Measurements from ENCODE around the gene DNAAF8. TPM values are rescaled to one million over a fixed set of nuclear protein-coding genes. Genes with fewer than 3 reads are reported as not detected.
"Not testable (repeated sequence)": the region's sequence is repeated elsewhere in the genome, so short reads cannot be mapped to it uniquely, and the experiment has no call there.

DNAAF8 gene
- total RNA-seq, 1 donor from 2014 or later = 0.31 TPM

DNA sequence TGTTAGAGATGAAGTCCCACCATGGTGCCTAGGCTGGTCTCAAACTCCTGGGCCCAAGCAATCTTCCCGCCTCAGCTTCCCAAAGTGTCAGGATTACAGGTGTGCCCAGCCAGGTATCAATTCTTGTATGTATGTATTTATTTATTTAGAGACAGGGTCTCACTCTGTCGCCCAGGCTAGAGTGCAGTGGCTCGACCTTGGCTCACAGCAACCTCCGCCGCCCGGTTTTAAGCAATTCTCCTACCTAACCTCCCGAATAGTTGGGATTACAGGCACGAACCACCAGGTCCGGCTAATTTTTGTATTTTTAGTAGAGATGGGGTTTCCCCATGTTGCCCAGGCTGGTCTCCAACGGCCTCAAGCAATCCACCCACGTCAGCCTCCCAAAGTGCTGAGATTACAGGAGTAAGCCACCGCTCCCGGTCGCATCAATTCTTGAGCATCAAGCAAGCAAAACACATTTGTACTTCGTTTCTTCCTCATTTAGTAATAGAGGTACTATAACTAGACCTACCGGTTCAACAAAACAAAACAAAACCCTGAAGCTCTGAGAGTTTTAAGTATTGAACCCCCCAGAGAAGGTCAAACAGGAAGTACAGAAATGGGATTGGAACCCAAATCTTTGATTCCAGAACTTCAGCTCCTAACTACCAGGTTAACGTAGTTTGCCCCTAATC lies 33.7 kb downstream of the DNAAF8 start:
- peak; percentile 9 for ATAC-seq
- intact Hi-C loops (cut with DNase I) = no loop called here
- DNase-seq (ENCODE audit: low spot score) = no peak

DNA sequence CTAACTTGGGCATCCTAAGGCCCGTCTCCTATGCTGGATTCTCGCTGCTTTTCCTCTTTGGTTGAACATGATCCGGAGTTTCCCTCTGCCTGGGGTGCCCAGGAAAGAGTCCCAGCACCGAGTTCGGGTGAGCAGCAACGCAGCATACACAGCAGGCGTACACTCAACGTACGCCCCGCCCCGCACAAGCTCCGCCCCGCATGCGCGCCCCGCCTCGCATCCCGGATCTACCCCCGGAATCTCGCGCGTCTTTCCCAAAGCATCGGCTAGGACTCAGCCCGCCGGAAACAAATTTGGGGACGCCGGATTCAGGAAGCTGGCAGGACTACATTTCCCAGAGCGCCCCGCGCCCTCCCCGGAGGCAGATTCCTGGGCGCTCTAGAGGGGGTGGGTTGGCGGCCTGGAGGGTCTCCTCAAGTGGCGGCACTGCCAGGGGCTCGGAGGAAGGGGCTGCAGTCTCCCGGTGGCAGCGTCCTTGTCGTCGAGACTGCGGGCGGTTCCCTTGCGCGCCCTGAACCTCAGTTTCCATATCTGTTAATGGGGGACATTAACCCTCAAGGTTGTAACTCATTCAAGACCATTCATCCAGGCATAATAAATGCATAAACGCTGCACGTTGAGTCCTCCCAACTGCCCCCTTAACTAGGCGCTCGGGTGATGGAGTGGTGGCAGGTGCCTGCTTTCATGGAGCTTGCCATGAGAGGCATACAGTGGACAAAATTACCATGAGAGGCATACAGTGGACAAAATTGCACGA lies 34.4 kb downstream of the DNAAF8 start:
- ATAC-seq (peak; percentile 96), DNase-seq (ENCODE audit: low spot score) (peak; percentile 98)
- intact Hi-C loops (cut with DNase I) = no loop called here

DNA sequence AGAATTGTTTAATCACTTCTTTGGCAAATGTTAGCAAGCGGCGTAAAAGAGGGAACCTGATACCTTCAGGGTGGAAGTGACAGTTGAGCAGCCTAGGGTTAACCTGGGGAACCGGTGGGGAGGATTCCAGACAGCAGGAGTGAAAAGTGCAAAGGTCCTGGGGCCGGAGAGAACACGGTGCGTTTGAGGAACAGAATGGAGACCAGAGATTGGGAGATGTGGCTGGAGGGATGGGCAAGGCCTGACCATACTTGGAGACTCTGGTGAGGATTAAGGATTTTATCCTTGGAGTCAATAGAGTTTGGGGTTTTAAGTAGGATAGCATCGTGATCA lies 34.9 kb downstream of the DNAAF8 start:
- intact Hi-C loops (cut with DNase I) = no loop called here
- ATAC-seq (no peak), DNase-seq (ENCODE audit: low spot score) (no peak)

DNA sequence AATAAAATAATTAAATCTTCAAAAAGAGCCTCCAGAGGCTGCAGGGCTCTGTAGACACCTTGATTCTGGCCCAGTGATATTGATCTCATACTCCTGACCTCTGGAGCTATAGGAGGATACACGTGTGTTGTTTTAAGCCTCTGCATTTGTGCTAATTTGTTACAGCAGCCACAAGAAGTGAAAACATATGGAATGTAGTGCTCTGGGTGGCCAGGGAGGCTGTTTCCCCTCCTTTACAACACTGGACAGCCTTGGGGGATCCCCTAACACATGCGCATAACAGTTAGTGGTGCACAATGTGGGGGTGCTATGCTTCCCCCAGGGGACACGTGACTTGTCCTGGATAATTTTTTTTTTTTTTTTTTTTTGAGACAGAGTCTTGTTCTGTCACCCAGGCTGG lies 37.3 kb downstream of the DNAAF8 start:
- DNase-seq (ENCODE audit: low spot score) = no peak
- intact Hi-C loops (cut with DNase I) = loop anchor here (5.0 kb wide), 1 partner anchor 186 kb away; the partner anchor contains the start of gene SEC14L5

DNA sequence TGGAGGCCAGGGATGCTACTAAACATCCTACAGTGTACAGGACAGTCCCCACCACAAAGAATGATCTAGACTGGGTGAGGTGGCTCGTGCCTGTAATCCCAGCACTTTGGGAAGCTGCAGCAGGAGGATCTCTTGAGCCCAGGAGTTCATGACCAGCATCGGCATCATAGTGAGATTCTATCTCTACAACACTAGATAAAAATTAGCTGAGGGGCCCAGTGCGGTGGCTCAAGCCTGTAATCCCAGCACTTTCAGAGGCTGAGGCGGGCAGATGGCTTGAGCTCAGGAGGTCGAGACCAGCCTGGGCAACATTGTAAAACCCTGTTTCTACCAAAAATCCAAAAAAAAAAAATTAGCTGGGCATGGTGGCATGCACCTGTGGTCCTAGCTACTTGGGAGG lies 38.0 kb downstream of the DNAAF8 start:
- ATAC-seq = no peak
- no peak for DNase-seq (ENCODE audit: low spot score)
- intact Hi-C loops (cut with DNase I) = loop anchor here (5.0 kb wide), 1 partner anchor 185 kb away; the partner anchor contains the start of gene SEC14L5

More for the DNA sequence above, 37.3 kb downstream of the DNAAF8 start:
- ATAC-seq = no peak

DNA sequence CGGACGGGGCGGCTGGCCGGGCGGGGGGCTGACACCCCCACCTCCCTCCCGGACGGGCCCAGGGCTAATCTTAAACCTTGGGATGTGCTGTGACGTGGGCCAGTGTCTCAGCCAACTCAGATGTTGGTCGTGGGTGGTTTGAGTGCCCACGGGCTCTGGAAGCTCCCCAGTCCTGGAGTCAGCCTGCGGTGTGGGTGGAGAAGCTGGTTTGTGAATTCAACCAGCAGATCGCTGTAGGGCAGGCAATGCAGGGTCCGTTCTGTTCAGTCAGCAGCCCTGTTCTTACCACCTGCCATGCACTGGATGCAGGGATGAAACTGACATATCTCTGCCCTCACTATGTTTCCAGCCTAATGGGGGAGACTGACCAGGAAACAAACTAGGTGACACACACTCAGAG lies 40.7 kb downstream of the DNAAF8 start:
- DNase-seq (ENCODE audit: low spot score) (no peak), ATAC-seq (no peak)
- intact Hi-C loops (cut with DNase I) = no loop called here

DNA sequence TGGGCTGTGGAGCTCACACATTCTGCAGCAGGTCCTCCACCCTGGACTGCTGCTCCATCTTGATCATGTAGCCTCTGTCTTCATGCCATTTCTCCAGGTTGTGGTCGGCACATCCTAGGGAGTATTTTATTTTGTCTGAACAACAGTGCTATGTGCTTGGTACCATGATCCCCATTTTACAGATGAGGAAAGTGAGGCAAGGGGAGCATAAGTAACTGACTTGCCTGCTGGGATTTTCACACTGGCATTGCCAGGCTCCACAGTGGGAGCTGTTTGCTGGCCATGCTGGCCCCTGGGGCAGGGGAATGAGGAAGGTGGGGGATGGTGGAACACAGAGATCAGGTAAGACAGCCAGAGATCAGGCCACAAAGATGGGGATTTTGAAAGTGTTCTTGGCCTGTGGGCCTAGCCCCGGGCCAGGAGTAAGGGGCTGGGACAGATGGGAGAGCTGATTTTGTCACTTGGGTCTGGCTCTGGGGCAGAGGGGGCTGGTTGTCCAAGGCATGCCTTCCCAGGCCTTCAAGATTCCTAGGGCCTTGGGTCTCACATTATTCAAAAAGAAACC lies 41.9 kb downstream of the DNAAF8 start:
- intact Hi-C loops (cut with DNase I) = no loop called here
- no peak for DNase-seq (ENCODE audit: low spot score)
- no peak for ATAC-seq

DNA sequence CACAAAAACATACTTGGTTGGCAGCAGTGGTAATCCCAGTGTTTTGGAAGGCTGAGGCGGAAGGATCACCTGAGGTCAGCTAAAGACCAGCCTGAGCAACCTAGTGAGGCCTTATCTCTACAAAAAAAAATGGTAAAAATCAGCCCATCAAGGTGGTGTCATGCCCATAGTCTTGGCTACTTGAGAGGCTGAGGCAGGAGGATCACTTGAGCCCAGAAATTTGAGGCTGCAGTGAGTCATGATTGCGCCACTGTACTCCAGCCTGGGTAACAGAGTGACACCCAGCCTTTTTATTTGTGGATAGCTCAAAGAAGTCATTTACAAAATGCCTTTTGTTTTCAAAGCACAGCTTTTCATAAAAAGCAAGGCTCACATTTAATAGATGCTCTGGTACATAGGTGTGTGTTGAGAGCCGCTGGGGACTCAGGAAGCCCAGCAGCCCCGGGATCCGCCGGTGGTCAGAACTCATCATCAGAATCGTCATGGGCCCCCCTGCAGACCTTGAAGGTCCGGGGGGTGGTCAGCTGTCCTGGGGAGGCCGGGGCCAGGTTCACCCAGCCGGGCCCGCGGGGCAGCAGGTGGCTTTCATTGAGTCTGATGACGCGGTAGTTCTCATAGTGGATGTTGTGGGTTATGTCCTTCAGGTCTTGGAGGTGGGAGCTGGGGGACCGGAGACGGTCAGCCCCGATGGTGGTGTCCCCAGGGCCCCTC lies 43.2 kb downstream of the DNAAF8 start:
- intact Hi-C loops (cut with DNase I) = no loop called here
- DNase-seq (ENCODE audit: low spot score) (no peak), ATAC-seq (no peak)

DNA sequence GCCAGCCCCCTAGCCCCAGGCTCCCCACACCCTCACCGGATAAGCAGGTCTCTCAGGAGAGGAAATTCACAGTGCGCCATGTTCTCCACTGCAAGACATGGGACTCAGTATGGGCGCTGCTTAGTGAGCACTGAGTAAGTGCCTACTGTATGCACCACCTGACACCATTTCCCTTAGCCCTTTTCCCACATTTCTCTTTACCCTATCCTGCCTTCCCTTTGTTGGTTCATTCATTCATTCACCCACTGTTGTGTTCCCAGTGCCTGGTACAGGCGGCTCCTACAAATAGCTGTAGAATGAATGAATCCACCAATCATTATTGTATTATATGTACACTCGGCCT lies 43.7 kb downstream of the DNAAF8 start:
- intact Hi-C loops (cut with DNase I) = no loop called here
- ATAC-seq = no peak
- no peak for DNase-seq (ENCODE audit: low spot score)

DNA sequence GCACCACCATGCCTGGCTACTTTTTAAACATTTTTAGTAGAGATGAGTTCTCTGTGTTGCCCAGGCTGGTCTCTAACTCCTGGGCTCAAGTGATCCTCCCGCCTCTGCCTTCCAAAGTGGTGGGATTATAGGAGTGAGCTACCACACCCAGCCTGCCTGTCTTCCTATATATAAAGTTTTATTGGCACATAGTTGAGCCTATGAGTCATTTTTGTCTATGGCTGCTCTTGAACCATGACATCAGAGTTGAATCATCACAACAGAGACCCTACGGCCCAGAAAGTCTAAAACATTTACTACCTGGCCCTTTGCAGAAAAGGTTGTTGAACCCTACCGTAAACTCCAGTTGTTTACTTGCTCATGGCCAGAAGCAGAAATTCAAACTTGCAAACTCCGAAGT lies 45.9 kb downstream of the DNAAF8 start:
- intact Hi-C loops (cut with DNase I) = no loop called here
- ATAC-seq (no peak), DNase-seq (ENCODE audit: low spot score) (no peak)

DNA sequence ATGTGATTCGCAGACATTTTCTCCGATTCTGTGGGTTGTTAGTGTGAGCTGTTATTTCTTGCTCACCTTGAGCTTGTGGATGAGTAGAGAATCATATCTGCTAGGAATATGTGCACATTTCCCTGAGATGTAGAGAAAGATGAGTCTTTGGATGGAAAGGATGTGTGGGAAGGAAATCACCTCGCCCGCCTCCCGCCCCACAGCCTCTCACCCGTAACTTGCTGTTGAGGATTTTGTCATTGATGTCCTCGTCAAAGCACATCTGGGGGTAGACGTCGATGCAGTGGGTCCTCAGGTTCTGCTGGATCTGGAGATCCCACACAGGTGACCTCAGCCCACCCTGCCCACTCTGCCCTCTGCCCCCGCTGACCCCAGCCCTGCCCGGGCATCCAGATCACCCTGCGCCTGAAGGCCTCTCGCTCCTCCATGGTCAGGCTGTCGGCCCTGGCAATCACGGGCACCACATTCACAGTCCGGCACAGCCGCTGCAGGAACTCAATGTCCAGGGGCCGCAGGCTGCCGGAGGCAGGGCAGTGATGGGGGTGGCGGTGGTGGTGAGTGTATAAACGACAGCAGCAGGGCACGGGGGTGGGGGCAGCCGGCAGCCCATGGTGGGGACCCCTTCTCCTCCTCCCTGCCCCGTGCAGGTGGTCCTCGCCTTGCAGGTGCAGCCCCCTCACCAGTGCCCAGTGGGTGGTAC lies 49.1 kb downstream of the DNAAF8 start:
- intact Hi-C loops (cut with DNase I) = no loop called here
- DNase-seq (ENCODE audit: low spot score) (no peak), ATAC-seq (no peak)

DNA sequence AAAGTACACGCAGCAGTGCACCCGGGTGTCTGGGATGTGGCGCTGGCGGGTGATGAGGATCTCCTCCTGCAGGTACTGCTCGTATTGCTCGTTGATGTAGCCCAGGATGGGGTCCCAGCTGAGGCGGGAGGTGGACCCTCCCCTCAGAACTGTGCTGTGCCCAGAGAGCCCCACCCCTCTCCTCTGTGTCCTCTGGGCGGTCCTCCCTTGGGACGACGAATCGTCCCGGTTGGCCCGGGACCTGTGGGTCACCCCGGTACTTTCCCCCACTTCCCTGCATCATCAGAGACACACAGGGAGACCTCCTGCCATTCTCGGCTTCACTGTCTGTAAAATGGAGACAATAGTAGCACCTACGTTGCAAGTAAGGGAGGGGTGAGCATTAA lies 49.6 kb downstream of the DNAAF8 start:
- intact Hi-C loops (cut with DNase I) = no loop called here
- ATAC-seq = no peak
- DNase-seq (ENCODE audit: low spot score) = no peak

DNA sequence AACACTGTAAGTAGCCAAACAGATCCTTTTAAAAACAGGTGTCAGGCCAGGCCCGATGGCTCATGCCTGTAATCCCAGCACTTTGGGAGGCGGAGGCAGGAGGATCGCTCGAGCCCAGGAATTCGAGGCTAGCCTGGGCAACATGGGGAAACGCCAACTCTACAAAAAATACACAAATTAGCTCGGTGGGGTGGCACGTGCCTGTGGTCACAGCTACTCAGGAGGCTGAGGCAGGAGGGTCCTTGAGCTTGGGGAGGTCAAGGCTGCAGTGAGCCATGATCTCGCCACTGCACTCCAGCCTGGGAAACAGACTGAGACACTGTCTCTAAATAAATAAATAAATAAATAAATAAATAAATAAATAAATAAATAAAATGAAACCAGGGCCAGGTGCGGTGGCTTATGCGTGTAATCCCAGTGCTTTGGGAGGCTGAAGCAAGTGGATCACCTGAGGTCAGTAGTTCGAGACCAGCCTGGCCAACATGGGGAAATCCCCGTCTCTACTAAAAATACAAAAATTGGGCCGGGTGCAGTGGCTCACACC lies 50.2 kb downstream of the DNAAF8 start:
- ATAC-seq; DNase-seq (ENCODE audit: low spot score); intact Hi-C loops (cut with DNase I): not testable (repeated sequence)

DNA sequence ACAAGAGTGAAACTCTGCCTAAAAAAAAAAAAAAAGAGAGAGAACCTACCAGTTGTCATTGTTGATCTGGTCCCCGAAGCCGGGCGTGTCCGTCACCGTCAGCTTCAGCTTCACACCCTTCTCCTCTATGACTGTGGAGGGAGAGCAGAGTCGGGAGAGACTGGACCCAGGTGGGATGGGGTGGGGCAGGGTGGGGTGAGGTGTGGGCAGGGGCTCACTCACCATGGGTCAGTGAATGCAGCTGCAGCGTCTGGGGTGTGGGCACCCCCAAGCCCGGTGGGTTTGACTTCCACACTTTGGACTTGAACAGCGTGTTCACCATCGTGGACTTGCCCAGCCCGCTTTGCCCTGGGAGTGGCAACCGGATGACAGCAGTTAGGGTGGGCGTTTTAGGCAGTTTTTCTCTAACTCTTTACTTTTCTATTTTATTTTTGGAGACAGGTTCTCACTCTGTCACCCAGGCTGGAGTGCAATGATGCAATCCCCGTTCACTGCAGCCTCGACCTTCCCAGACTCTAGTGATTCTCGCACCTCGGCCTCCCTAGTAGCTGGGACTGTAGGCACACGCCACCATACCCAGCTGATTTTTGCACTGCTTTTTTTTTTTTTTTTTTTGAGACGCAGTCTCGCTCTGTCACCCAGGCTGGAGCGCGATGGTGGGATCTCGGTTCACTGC lies 51.6 kb downstream of the DNAAF8 start:
- DNase-seq (ENCODE audit: low spot score) (no peak), ATAC-seq (no peak)
- intact Hi-C loops (cut with DNase I) = no loop called here

DNA sequence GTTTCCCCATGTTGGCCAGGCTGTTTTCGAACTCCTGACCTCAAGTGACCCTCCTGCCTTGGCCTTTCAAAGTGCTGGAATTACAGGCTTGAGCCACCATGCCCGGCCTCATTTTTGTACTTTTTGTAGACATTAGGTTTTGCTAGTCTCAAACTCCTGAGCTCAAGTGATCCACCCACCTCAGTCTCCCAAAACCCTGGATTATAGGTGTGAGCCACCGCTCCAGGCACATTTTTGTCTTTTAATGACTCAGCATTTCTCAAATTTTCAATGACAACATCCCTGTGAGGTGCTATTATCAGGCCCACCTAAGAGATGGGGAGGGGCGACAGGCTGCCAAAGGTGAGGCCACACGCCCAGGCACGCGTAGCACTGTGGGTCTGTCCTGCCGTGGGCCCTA lies 52.7 kb downstream of the DNAAF8 start:
- DNase-seq (ENCODE audit: low spot score) (no peak), ATAC-seq (no peak)
- intact Hi-C loops (cut with DNase I) = no loop called here

DNA sequence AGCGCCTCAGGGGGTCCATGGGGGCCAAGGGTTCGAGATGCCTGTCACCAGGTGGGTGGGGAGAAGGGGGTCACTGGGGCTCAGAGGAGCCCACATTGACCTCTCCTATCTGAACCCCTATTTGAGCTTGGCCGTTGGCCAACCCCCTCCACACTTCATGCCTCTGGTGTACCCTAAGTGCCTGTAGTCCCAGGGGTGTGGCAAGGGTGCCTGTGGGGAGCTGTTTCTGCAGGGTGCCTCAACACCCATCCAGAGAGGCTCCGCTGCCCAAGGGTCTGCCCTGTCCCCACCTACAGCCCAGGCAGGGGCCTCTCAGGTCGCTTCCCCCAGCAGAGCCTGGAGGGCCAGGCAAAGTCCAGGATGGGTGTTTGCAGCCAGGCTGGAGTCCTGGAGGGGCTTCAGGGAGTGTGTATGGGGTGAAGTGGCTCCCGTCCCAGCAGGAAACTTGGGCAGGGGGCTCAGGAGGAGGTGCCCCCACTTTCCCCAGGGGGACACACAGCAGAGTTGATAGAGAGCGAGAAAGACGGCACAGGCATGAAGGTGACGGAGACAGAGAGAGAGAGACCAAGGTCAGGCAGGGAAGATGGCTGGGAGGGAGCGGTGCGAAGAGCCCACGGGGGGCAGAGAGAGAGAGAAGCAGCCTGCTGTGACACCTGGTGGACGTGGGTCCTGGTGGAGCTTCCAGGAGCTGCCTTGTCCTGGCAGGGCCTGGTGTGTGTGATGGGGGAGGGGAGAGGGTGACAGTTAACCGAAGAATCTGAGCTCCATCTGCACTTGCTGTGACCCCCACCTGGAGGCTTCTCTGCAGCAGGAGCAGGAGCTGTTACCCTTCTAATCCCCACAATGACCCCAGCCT lies 53.5 kb downstream of the DNAAF8 start, which contains the start of gene SEPTIN12:
TSS of gene SEPTIN12 (minus strand) at position 719 of the 856 bp plus-strand sequence. CDS start at position 19, 700 bp downstream.
- ATAC-seq = no peak
- intact Hi-C loops (cut with DNase I) = no loop called here
- no peak for DNase-seq (ENCODE audit: low spot score)

DNA sequence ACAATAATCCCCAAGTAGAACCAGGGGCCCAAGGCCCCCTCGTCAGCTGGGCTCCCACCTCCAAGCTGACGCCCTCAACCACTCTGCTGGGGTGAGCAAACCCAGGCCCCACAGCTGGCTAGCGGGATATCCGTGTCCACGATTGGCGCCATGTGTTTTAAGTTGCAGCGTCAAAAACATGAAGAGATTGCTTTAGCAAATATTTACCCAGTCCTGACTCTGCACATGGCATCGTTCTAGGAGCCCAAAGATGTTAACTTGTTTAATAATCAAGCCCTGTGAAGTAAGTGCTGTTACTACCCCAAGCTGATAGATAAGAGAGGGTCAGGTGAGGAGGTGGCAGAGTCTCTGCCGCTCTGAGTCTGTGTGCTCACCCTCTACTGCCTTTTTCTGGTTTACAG lies 54.2 kb downstream of the DNAAF8 start:
- intact Hi-C loops (cut with DNase I) = no loop called here

DNA sequence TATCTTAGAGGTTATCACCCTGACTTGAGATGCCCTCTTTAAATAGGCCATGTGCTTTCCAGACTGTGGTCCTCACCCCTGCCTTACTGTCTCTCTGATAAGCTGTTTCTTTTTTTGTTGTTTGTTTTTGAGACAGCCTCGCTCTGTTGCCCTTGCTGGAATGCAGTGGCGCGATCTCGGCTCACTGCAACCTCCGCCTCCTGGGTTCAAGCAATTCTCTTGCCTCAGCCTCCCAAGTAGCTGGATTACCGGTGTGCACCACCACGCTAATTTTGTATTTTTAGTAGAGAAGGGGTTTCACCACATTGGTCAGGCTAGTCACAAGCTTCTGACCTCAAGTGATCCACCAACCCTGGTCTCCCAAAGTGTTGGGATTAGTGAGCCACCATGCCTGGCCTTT lies 54.6 kb downstream of the DNAAF8 start:
- DNase-seq (ENCODE audit: low spot score) = no peak
- no peak for ATAC-seq
- intact Hi-C loops (cut with DNase I) = no loop called here

More for the DNA sequence above, 54.2 kb downstream of the DNAAF8 start:
- DNase-seq (ENCODE audit: low spot score) (no peak), ATAC-seq (no peak)

Data from sciatic nerve (tissue), 2 donors.